Adrenal gland (tissue), 12 donors: ENCODE measurements around the gene MRGPRG. TPM values are rescaled to one million over a fixed set of nuclear protein-coding genes. Genes with fewer than 3 reads are reported as not detected.

ENCODE experiments used
- DNase-seq, 7 donors: peaks; one replicate each; pipeline ENCODE4 v3.0.0-alpha.2; 2019 to 2020
- H3K27ac ChIP-seq, 5 donors: fragments of 200-600 bp; sonication (generic) in 4 of 5; 1 replicate in 3 of 5; 2 replicates in 2 of 5; pipeline versions ENCODE4 v1.5.1 to v1.8.0; 2016 to 2020; ENCODE audit warnings: mild to moderate bottlenecking in 1 of 5
- H3K27me3 ChIP-seq: fragments of 200-600 bp; 2 replicates; pipeline ENCODE4 v1.8.0; 2021
- H3K36me3 ChIP-seq, 2 donors: fragments of 200-600 bp; replicated peaks in 1 of 2; 1 replicate in 1 of 2; 2 replicates in 1 of 2; pipeline versions ENCODE4 v1.5.1 to v1.8.0; 2018 to 2022
- H3K4me1 ChIP-seq, 2 donors: fragments of 200-600 bp; replicated peaks in 1 of 2; 1 replicate in 1 of 2; 2 replicates in 1 of 2; pipeline versions ENCODE4 v1.5.1 to v1.8.0; 2018 to 2021
- H3K4me3 ChIP-seq, 4 donors: fragments of 200-600 bp; sonication (generic) in 3 of 4; one replicate each; pipeline ENCODE4 v1.5.1; 2016 to 2018
- H3K9me3 ChIP-seq, 3 donors: fragments of 200-600 bp; sonication (generic) in 1 of 3; replicated peaks in 1 of 3; 1 replicate in 2 of 3; 2 replicates in 1 of 3; pipeline versions ENCODE4 v1.5.1 to v1.8.0; 2016 to 2021
- POLR2A ChIP-seq, 2 donors: fragments of 450-650 bp; IDR thresholded peaks; one replicate each; pipeline ENCODE4 v1.6.1; 2017; ENCODE audit warnings: antibody characterized with exemption in 2 of 2, mild to moderate bottlenecking in 2 of 2, moderate library complexity in 1 of 2
- WGBS, 4 donors: extraction: QIAGEN DNeasy Blood & Tissue Kit in 2 of 4; methylation state at CpG; one replicate each; pipeline versions ENCODE4 v1.1.5 to v1.1.7; 2013 to 2017; 5-methylcytosine and 5-hydroxymethylcytosine counted together
- intact Hi-C, 2 donors: fragments of 100-400 bp; cut with DNase I; formaldehyde crosslinking; loops; one replicate each; pipeline versions ENCODE4 v1.14.1 to v1.15.0; 2022 to 2023
- polyA plus RNA-seq, 3 donors: library from polyadenylated mRNA; stranded (reverse); fragments of 200-250 nt in 2 of 3; fragments of 350-450 nt in 1 of 3; fragmentation: Illumina TruSeq in 1 of 3; extraction: RNeasy Lipid Tissue Mini Kit (QIAGEN cat#74804) in 1 of 3; gene quantifications; one replicate each; pipeline ENCODE4 v1.2.3, GENCODE V29; 2013 to 2014
- total RNA-seq, 9 donors: library from RNA; depleted of rRNA in 4 of 9; stranded (reverse); fragments of >200 nt in 4 of 9; fragments of 120-200 nt in 1 of 9; fragmentation: NEBNext Ultra II Directional in 1 of 9; extraction: Animal tissue kit (Norgen Biotek cat#: 25700) in 1 of 9; gene quantifications; one replicate each; pipeline versions ENCODE4 v1.1.0 to v1.2.4, GENCODE V29; 2013 to 2023
- TF ChIP-seq, protein P1 (sequence below), 6 experiments: fragments of 450-650 bp in 4 of 6; fragments of 200-600 bp in 2 of 6; sonication (generic) in 1 of 6; IDR thresholded peaks; 1 replicate in 5 of 6; 2 replicates in 1 of 6; pipeline versions ENCODE4 v1.5.1 to v1.8.0; 2016 to 2021; ENCODE audit warnings: antibody characterized with exemption in 6 of 6, mild to moderate bottlenecking in 2 of 6, moderate library complexity in 1 of 6
- donor health status: healthy with polysubstance abuse.
- donor health status: Bipolar disorder and iron deficiency.
- donor health status: DM: yes; HTN: yes; CAD: no.
- donor health status: DM: no; HTN: no; CAD: no.
- donor health status: DM: no; HTN: no; CAD: no.
- donor health status: DM: yes; HTN: yes; CAD: no.

Gene MRGPRG
- total and polyA plus RNA-seq, 12 donors = not detected

DNA sequence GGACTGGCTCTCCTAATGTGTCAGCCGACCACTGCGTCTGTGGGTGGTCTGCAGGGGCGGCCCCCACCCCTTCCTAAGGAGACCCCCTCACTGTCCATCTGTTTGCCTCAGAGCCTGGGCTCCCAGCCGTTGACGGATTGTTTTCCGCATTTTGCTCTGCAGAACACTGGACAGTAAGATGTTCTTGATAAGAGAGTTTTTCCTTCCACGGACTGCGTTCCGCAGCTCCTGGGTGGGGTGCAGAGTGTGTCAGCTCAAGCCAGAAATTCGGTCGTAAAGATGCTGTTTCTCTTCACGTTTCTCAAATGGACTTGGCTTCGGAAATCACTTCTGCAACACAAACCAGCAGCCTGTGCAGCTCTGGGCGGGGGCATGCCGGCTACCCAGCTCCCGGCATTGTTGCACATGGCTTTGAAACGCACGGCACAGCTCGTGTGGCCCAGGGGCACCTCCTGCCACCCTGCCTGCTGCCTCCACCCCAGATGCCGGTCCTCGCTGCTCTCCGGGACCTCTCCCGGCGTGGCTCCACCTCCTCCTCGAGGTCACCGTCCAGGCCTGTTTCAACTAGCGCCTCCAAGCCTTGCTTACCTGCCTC lies 2.9 kb upstream of the MRGPRG start:
- no peak for TF ChIP-seq POLR2A (IDR thresholded peaks at IDR 0.05)
- TF ChIP-seq, protein P1, sequence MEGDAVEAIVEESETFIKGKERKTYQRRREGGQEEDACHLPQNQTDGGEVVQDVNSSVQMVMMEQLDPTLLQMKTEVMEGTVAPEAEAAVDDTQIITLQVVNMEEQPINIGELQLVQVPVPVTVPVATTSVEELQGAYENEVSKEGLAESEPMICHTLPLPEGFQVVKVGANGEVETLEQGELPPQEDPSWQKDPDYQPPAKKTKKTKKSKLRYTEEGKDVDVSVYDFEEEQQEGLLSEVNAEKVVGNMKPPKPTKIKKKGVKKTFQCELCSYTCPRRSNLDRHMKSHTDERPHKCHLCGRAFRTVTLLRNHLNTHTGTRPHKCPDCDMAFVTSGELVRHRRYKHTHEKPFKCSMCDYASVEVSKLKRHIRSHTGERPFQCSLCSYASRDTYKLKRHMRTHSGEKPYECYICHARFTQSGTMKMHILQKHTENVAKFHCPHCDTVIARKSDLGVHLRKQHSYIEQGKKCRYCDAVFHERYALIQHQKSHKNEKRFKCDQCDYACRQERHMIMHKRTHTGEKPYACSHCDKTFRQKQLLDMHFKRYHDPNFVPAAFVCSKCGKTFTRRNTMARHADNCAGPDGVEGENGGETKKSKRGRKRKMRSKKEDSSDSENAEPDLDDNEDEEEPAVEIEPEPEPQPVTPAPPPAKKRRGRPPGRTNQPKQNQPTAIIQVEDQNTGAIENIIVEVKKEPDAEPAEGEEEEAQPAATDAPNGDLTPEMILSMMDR (IDR thresholded peaks at IDR 0.05) = no peak
- peak in 1 of 7 donors; percentile 8 for DNase-seq
- no peaks in the 10 kb centered on the region for H3K4me1 ChIP-seq
- H3K36me3 ChIP-seq = no peaks in the 10 kb centered on the region
- H3K27ac ChIP-seq = no peak overlapping the region
- intact Hi-C loops = no loop called here
- peaks cover 15% of the 10 kb centered on the region for H3K27me3 ChIP-seq
- no peak overlapping the region for H3K4me3 ChIP-seq
- no peaks in the 10 kb centered on the region for H3K9me3 ChIP-seq
- WGBS, 4 donors = 46 to 53% (median 49%) methylated on average over 21 to 27 of the region's 27 CpGs

GRCh38 chr11:3220521-3221407 lies 2.2 kb upstream of the MRGPRG start:
- WGBS, 4 donors = 55 to 67% (median 64%) methylated on average over 10 to 21 of the region's 21 CpGs
- Histone ChIP-seq H3K9me3 (no peaks in the 10 kb centered on the region), H3K4me3 (no peak overlapping the region), H3K4me1 (no peaks in the 10 kb centered on the region), H3K36me3 (no peaks in the 10 kb centered on the region), H3K27ac (no peak overlapping the region), H3K27me3 (peaks cover 15% of the 10 kb centered on the region)
- TF ChIP-seq, protein P1 (IDR thresholded peaks at IDR 0.05) = no peak
- no peak for TF ChIP-seq POLR2A (IDR thresholded peaks at IDR 0.05)
- peak in 4 of 7 donors; percentile 4 to 38 (median 7) for DNase-seq
- intact Hi-C loops = no loop called here

DNA sequence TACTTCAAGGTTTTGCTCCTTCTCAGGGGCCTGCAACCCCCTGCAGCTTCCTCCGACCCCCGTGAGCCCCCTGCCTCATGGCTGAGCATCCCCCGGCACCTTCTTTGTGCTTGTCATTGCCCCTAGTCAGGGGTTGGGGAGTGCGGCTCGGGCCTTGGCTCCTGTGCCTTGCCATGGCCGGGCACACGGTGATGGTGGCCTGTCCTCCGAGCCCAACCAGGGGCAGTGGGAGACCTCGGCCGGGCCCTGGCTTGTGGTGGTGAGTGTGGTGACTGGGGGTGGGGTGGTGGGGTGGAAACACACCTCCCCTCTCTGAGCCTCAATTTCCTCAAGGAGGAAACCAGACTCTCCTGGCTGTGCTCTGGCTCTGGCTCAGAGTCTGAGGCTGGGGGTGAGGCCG lies 1.5 kb upstream of the MRGPRG start:
- H3K4me1 ChIP-seq = no peaks in the 10 kb centered on the region
- H3K36me3 ChIP-seq = no peaks in the 10 kb centered on the region
- TF ChIP-seq POLR2A (IDR thresholded peaks at IDR 0.05) = no peak
- TF ChIP-seq, protein P1 (IDR thresholded peaks at IDR 0.05) = no peak
- no peak overlapping the region for H3K4me3 ChIP-seq
- WGBS, 4 donors = 53 to 63% (median 59%) methylated on average over 8 to 11 of the region's 11 CpGs
- H3K27ac ChIP-seq = no peak overlapping the region
- intact Hi-C loops = no loop called here
- no peaks in the 10 kb centered on the region for H3K9me3 ChIP-seq
- peak in 1 of 7 donors; percentile 9 for DNase-seq
- H3K27me3 ChIP-seq = peaks cover 15% of the 10 kb centered on the region

GRCh38 chr11:3219281-3219892 lies 774 bp upstream of the MRGPRG start:
- peak in 4 of 7 donors; percentile 4 to 34 (median 10) for DNase-seq
- Histone ChIP-seq H3K36me3 (no peaks in the 10 kb centered on the region), H3K4me1 (no peaks in the 10 kb centered on the region), H3K9me3 (no peaks in the 10 kb centered on the region), H3K27ac (no peak overlapping the region), H3K27me3 (peaks cover 15% of the 10 kb centered on the region), H3K4me3 (no peak overlapping the region)
- no peak for TF ChIP-seq POLR2A (IDR thresholded peaks at IDR 0.05)
- TF ChIP-seq, protein P1 (IDR thresholded peaks at IDR 0.05) = no peak
- WGBS, 4 donors = 62 to 69% (median 63%) methylated on average over 10 to 14 of the region's 14 CpGs
- intact Hi-C loops = loop anchor here (5.0 to 10.0 kb wide), 3 partner anchors 95 to 182 kb away; no protein-coding TSS in a partner anchor
